OCI-LY3 (cell line): ENCODE data around the gene UBXN1.

Experiments used
- H2AFZ ChIP-seq: fragments of 200-600, 300-600 bp; shearing (Covaris generic); 2 replicates; pipeline ENCODE4 v1.6.0; 2014; ENCODE audit warnings: antibody characterized with exemption, low read depth, low read length
- H3K27ac ChIP-seq: fragments of 200-600, 300-600 bp; sonication (generic); 2 replicates; pipeline ENCODE4 v1.5.1; 2014; ENCODE audit warnings: mild to moderate bottlenecking, low read length, moderate library complexity, mixed read lengths
- H3K27me3 ChIP-seq: fragments of 200-600, 300-600 bp; sonication (generic); 2 replicates; pipeline ENCODE4 v1.6.1; 2014; ENCODE audit warnings: low read depth, low read length, mixed read lengths
- H3K36me3 ChIP-seq: fragments of 200-600, 300-600 bp; sonication (generic); replicated peaks from 2 replicates; pipeline ENCODE3; 2014; ENCODE audit warnings: low read depth, low read length, mixed read lengths
- H3K4me1 ChIP-seq: fragments of 300-600, 200-600 bp; sonication (generic); 2 replicates; pipeline ENCODE4 v1.6.1; 2014; ENCODE audit warnings: low read length, mixed read lengths
- H3K4me2 ChIP-seq: fragments of 200-600, 300-600 bp; sonication (generic); 2 replicates; pipeline ENCODE4 v1.6.1; 2014; ENCODE audit warnings: low read length, mixed read lengths
- H3K4me3 ChIP-seq: fragments of 300-600, 200-600 bp; sonication (generic); 2 replicates; pipeline ENCODE4 v1.5.1; 2014; ENCODE audit warnings: antibody characterized with exemption, mild to moderate bottlenecking, low read length, moderate library complexity
- H3K79me2 ChIP-seq: fragments of 300-600, 200-600 bp; shearing (Covaris generic); 2 replicates; pipeline ENCODE4 v1.6.1; 2014; ENCODE audit warnings: mild to moderate bottlenecking, low read length, mixed read lengths
- H3K9ac ChIP-seq: fragments of 300-600, 200-600 bp; shearing (Covaris generic); 2 replicates; pipeline ENCODE4 v1.6.0; 2014; ENCODE audit warnings: mild to moderate bottlenecking, low read length, moderate library complexity
- H3K9me3 ChIP-seq: fragments of 200-600, 300-600 bp; shearing (Covaris generic); 2 replicates; pipeline ENCODE4 v1.6.1; 2014; ENCODE audit warnings: low read length, mixed read lengths; ENCODE audit not compliant: insufficient read depth
- H4K20me1 ChIP-seq: fragments of 200-600, 300-600 bp; sonication (generic); 2 replicates; pipeline ENCODE4 v1.6.1; 2016; ENCODE audit warnings: low read length, mixed read lengths; ENCODE audit not compliant: insufficient read depth
- EZH2phosphoT487 ChIP-seq: fragments of 200-600 bp; shearing (Covaris generic); IDR thresholded peaks from 2 replicates; pipeline ENCODE4 v1.6.1; 2018; ENCODE audit warnings: antibody characterized with exemption, mixed run types, low read depth
- TF ChIP-seq, protein P1 (sequence below): fragments of 200-600, 300-600 bp; sonication (generic); IDR thresholded peaks from 2 replicates; pipeline ENCODE4 v1.5.1; 2014; ENCODE audit warnings: antibody characterized with exemption, low read length, low read depth

UBXN1 gene

DNA sequence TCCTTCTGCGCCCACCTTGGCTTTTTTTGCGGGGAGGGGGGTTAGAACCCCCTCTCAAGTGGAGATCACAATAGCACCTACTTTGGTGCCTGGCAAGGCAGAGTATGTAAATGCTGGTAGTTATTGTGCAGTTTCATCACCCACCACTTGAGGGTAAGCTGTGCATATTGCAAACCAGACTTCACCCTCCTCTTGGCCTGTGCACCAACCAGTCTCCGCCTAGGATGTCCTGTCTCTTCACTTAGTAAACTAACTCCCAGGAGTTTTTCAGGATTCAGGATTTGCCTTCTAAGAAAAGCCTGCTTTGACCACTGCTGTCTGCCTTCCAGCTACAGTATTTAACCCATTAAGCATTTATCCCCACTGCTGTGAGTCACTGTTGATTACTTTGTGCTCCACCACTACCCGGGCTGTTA, 2.0 kb upstream of the UBXN1 start:
- peak overlapping the region; percentile 48 for H3K4me2 ChIP-seq
- peak overlapping the region; percentile 95 for H2AFZ ChIP-seq
- peak overlapping the region; percentile 56 for H3K4me3 ChIP-seq
- no peaks in the 10 kb centered on the region for H3K9me3 ChIP-seq
- peaks cover 28% of the 10 kb centered on the region for H3K79me2 ChIP-seq
- no peaks in the 10 kb centered on the region for H3K27me3 ChIP-seq
- peak overlapping the region; percentile 44 for H3K27ac ChIP-seq
- peaks cover 19% of the 10 kb centered on the region for H3K4me1 ChIP-seq
- H4K20me1 ChIP-seq, result no peaks in the 10 kb centered on the region
- no peak for TF ChIP-seq EZH2phosphoT487
- TF ChIP-seq, protein P1, sequence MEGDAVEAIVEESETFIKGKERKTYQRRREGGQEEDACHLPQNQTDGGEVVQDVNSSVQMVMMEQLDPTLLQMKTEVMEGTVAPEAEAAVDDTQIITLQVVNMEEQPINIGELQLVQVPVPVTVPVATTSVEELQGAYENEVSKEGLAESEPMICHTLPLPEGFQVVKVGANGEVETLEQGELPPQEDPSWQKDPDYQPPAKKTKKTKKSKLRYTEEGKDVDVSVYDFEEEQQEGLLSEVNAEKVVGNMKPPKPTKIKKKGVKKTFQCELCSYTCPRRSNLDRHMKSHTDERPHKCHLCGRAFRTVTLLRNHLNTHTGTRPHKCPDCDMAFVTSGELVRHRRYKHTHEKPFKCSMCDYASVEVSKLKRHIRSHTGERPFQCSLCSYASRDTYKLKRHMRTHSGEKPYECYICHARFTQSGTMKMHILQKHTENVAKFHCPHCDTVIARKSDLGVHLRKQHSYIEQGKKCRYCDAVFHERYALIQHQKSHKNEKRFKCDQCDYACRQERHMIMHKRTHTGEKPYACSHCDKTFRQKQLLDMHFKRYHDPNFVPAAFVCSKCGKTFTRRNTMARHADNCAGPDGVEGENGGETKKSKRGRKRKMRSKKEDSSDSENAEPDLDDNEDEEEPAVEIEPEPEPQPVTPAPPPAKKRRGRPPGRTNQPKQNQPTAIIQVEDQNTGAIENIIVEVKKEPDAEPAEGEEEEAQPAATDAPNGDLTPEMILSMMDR, result peak; percentile 72
- H3K36me3 ChIP-seq, result peaks cover 15% of the 10 kb centered on the region
- H3K9ac ChIP-seq, result peak overlapping the region; percentile 31; the same call in 1 of the 2 replicates

DNA sequence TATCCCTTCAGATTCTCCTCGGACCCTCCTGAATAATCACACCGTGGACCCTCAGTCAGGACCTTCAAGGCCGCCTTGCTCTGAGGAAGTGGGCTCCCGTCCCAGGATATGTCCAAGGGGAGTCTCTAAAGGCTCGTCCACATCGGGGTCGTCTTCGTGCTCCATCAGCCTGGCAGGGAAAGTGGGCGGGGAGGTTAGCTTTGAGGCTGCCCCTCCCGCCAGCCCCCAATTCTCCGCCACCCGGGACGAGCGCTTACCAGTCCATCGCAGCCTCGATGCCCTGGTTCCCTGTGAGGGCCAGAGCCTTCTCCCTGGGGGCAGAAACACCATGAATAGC, 472 bp downstream of the UBXN1 start:
- Histone ChIP-seq H3K79me2 (peaks cover 41% of the 10 kb centered on the region), H3K27me3 (no peaks in the 10 kb centered on the region), H3K9ac (peak overlapping the region; percentile 89), H3K4me3 (peak overlapping the region; percentile 97), H4K20me1 (no peaks in the 10 kb centered on the region), H3K4me1 (peaks cover 19% of the 10 kb centered on the region), H3K27ac (peak overlapping the region; percentile 74), H3K9me3 (no peaks in the 10 kb centered on the region), H3K4me2 (peak overlapping the region; percentile 97), H3K36me3 (peaks cover 24% of the 10 kb centered on the region), H2AFZ (no peak overlapping the region)
- no peak for TF ChIP-seq EZH2phosphoT487
- TF ChIP-seq, protein P1, result no peak

DNA sequence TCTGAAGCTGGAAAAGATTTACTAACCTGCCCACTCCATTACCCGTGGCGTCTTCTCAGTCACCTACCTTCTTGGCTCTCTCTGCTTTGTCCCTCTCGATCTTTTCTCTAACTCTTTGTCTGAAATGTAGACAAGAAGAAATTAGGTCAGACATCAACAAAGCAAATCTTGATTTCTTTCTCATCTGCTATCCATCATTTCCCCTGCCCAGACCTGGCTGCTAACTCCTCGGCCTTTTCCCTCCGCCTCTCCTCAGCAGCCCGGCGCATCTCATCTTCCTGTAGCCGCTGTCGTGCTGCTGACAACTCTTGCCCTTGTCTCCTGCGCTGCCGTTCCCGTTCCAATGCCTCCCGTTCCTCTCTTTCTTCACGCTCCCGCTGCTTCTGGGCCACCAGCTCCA, 1.2 kb downstream of the UBXN1 start:
- H3K4me3 ChIP-seq, result peak overlapping the region; percentile 97
- no peaks in the 10 kb centered on the region for H3K27me3 ChIP-seq
- peak overlapping the region; percentile 89; the same call in 1 of the 2 replicates for H3K9ac ChIP-seq
- H2AFZ ChIP-seq, result no peak overlapping the region
- peaks cover 23% of the 10 kb centered on the region for H3K4me1 ChIP-seq
- H3K79me2 ChIP-seq, result peaks cover 48% of the 10 kb centered on the region
- H4K20me1 ChIP-seq, result no peaks in the 10 kb centered on the region
- H3K9me3 ChIP-seq, result no peaks in the 10 kb centered on the region
- H3K27ac ChIP-seq, result no peak overlapping the region
- TF ChIP-seq EZH2phosphoT487, result no peak
- TF ChIP-seq, protein P1, result no peak
- H3K36me3 ChIP-seq, result peaks cover 29% of the 10 kb centered on the region
- H3K4me2 ChIP-seq, result peak overlapping the region; percentile 97

DNA sequence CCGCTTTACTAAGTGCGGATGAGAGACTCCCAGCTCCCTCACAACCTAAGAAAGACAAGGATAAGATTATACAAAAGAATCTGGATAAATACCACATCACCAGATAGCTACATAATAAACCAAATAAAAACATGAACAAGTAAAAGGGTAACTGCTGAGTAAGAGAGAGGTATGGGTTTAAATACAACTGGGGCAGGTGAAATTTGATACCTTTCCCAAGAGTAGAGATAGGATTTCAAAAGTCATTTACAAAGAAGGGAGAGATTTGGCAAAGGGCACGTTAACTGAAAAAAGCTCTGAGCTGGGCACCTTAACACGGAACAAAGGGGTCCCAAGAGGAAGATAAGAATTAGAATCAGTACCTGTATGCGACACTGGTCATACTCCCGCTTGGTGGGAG, 1.7 kb downstream of the UBXN1 start:
- no peak overlapping the region for H3K27ac ChIP-seq
- no peaks in the 10 kb centered on the region for H4K20me1 ChIP-seq
- no peaks in the 10 kb centered on the region for H3K27me3 ChIP-seq
- no peak overlapping the region for H3K9ac ChIP-seq
- no peak overlapping the region for H2AFZ ChIP-seq
- no peaks in the 10 kb centered on the region for H3K9me3 ChIP-seq
- TF ChIP-seq, protein P1, result no peak
- TF ChIP-seq EZH2phosphoT487, result no peak
- peaks cover 53% of the 10 kb centered on the region for H3K79me2 ChIP-seq
- H3K36me3 ChIP-seq, result peaks cover 29% of the 10 kb centered on the region
- H3K4me1 ChIP-seq, result peaks cover 28% of the 10 kb centered on the region
- no peak overlapping the region for H3K4me3 ChIP-seq
- no peak overlapping the region for H3K4me2 ChIP-seq
